GM12801 (cell line): ENCODE data around the gene ANGPTL4.

Experiments used
- CTCF ChIP-seq: IDR thresholded peaks from one replicate; pipeline ENCODE4 v1.5.1; 2011; ENCODE audit warnings: control low read depth; ENCODE audit not compliant: insufficient read length; ENCODE audit errors: extremely low read depth

Gene ANGPTL4

GRCh38 chr19:8396185-8396562 is 32.2 kb downstream of the ANGPTL4 start:
- no peak for TF ChIP-seq CTCF

- no peak for TF ChIP-seq CTCF
Observed at GRCh38 chr19:8396563-8397203, 32.7 kb downstream of the ANGPTL4 start.

GRCh38 chr19:8397271-8397670 is 33.3 kb downstream of the ANGPTL4 start:
- TF ChIP-seq CTCF: no peak

GRCh38 chr19:8397746-8398310 is 33.9 kb downstream of the ANGPTL4 start:
- no peak for TF ChIP-seq CTCF

- TF ChIP-seq CTCF: no peak
Observed at GRCh38 chr19:8398311-8398771, 34.4 kb downstream of the ANGPTL4 start.

GRCh38 chr19:8399681-8400188 is 35.8 kb downstream of the ANGPTL4 start:
- no peak for TF ChIP-seq CTCF

- no peak for TF ChIP-seq CTCF
Observed at GRCh38 chr19:8401981-8402411, 38.0 kb downstream of the ANGPTL4 start.
